Measurements from ENCODE around the gene CCNI.

Gene CCNI

DNA sequence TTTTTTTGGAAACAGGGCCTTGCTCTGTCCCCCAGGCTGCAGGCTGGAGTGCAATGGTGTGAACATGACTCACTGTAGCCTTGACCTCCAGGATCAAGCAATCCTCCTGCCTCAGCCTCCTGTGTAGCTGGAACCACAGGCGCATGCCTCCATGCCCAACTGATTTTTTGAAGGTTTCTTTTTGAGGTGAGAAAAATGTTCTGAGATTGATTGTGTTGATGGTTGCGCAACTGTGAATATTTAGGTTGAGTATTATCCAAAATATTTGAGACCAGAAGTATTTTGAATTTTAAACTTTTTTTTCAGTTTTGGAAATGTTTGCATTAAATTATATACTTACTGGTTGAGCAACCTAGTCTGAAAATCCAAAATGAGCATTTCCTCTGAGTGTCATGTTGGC is 2.6 kb upstream of the CCNI start:
- H3K4me3 ChIP-seq (ENCODE audit: low read depth, low read length) = no peak overlapping the region
- TF ChIP-seq, protein P1, sequence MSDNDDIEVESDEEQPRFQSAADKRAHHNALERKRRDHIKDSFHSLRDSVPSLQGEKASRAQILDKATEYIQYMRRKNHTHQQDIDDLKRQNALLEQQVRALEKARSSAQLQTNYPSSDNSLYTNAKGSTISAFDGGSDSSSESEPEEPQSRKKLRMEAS (IDR thresholded peaks at IDR 0.05; ENCODE audit: low read depth, low read length) = no peak
- TF ChIP-seq, protein P2, sequence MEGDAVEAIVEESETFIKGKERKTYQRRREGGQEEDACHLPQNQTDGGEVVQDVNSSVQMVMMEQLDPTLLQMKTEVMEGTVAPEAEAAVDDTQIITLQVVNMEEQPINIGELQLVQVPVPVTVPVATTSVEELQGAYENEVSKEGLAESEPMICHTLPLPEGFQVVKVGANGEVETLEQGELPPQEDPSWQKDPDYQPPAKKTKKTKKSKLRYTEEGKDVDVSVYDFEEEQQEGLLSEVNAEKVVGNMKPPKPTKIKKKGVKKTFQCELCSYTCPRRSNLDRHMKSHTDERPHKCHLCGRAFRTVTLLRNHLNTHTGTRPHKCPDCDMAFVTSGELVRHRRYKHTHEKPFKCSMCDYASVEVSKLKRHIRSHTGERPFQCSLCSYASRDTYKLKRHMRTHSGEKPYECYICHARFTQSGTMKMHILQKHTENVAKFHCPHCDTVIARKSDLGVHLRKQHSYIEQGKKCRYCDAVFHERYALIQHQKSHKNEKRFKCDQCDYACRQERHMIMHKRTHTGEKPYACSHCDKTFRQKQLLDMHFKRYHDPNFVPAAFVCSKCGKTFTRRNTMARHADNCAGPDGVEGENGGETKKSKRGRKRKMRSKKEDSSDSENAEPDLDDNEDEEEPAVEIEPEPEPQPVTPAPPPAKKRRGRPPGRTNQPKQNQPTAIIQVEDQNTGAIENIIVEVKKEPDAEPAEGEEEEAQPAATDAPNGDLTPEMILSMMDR (IDR thresholded peaks at IDR 0.05; ENCODE audit: low read depth, low read length) = no peak
- TF ChIP-seq POLR2A (IDR thresholded peaks at IDR 0.05; ENCODE audit: extremely low read depth, insufficient read length) = no peak
- TF ChIP-seq MYC (IDR thresholded peaks at IDR 0.05; ENCODE audit: low read depth, low read length) = no peak
- DNase-seq (ENCODE audit: low read depth) = no peak

DNA sequence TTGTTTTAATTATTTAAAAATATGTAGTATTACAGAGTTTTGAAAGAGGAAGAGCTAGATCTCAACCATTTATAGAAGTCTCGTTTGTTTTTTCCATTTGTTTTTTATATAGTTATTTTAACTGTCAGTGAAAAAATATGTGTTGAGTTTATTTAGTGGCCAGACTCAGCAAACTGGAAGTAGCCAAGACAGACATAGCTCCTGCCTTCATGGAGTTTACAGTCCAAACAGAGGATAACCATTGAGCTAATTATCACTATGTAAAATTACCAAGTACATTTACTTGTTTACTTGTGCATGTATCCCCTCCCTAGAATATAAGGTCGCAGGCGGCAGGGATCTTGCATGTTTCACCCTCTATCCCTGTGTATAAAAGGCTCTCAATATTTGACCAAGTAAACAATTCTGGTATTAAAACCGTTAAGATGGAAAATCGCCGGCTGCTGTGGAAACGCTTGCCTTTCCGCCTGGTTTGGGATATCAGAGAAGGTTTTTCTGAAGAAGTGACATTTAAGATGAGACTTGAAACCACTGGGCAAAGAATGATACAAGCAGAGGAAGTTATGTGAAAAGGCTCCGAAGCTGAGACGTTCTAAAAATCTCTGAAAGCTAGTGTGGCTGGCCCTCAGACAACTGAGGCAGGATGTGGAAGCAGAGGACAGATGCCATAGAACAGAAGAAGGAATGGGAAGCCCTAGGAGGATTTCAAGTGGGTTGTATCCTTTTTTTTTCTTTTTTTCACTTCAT is 1.3 kb upstream of the CCNI start:
- H3K4me3 ChIP-seq (ENCODE audit: low read depth, low read length) = peak overlapping the region; percentile 80
- no peak for TF ChIP-seq MYC (IDR thresholded peaks at IDR 0.05; ENCODE audit: low read depth, low read length)
- TF ChIP-seq POLR2A (IDR thresholded peaks at IDR 0.05; ENCODE audit: extremely low read depth, insufficient read length) = no peak
- TF ChIP-seq, protein P2 (IDR thresholded peaks at IDR 0.05; ENCODE audit: low read depth, low read length) = no peak
- TF ChIP-seq, protein P1 (IDR thresholded peaks at IDR 0.05; ENCODE audit: low read depth, low read length) = no peak
- DNase-seq (ENCODE audit: low read depth) = peak; percentile 15

DNA sequence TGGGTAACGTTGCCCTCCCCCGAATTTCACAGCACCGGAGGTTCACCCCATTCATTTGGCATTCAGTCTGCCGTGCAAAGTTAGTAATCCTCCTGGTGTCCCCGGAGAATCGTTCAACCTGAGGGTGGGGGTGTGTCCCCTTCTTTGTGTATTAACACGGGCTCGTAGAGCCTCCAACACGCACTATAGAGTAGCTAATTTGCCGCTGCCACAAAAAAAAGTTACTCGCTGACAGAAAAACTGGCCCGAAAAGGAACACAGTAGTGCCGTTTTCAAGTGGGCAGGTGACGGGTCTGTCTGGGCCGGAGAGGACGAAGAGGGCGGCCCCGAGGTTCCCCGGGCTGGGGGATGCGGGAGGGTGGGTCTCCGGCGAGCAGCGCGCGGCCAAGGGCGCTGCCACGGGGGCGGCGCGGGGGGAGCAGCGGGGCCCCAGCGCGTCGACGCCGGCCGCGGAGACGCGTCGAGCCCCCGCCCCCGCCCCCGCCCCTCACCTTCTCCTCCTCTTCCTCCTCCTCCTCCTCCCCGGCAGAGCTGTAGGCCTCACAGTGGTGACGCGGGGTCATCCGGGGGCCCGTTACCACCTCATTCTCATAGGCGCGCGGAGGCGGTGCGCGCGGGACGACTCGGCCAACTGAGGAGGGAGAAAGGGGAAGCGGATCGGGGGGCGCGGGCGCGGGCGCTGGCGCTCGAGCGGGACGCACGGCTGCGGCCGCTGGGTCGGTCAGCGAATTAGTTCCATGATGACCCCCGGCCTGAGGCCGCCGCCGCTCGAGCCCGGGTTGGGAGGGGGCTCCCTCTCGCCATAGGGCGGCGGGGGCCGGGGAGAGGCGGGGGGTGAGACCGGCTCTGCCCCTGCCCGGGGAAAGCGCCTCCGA is 571 bp downstream of the CCNI start:
- DNase-seq (ENCODE audit: low read depth) = peak; percentile 92
- peak overlapping the region; percentile 80 for H3K4me3 ChIP-seq (ENCODE audit: low read depth, low read length)
- TF ChIP-seq POLR2A (IDR thresholded peaks at IDR 0.05; ENCODE audit: extremely low read depth, insufficient read length) = no peak
- TF ChIP-seq, protein P2 (IDR thresholded peaks at IDR 0.05; ENCODE audit: low read depth, low read length) = no peak
- TF ChIP-seq MYC (IDR thresholded peaks at IDR 0.05; ENCODE audit: low read depth, low read length) = no peak; the same call in 1 of the 2 replicates
- TF ChIP-seq, protein P1 (IDR thresholded peaks at IDR 0.05; ENCODE audit: low read depth, low read length) = no peak

DNA sequence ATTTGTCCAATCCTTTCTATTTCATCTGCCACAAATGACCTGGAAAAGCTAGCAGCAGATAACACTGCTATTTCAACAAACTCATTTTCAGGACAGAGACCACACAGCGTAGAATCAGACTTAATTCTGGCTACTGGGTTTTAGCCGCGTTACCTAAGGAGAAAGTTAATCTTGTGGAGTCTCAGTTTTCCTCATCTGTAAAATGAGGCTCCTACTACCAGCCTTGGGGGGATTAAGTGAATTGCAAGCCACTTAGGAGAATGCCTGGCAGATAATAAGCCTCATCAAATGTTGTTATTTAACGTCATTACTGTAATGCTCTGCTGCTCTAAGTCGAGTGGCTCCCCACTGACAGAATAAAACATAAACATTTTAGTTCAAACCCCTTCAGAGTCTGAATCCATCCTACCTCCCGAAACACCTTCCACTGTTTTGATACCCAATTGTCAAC is 1.4 kb downstream of the CCNI start:
- H3K4me3 ChIP-seq (ENCODE audit: low read depth, low read length) = peak overlapping the region; percentile 76
- DNase-seq (ENCODE audit: low read depth) = no peak
- TF ChIP-seq, protein P2 (IDR thresholded peaks at IDR 0.05; ENCODE audit: low read depth, low read length) = no peak
- TF ChIP-seq, protein P1 (IDR thresholded peaks at IDR 0.05; ENCODE audit: low read depth, low read length) = no peak
- TF ChIP-seq POLR2A (IDR thresholded peaks at IDR 0.05; ENCODE audit: extremely low read depth, insufficient read length) = no peak
- TF ChIP-seq MYC (IDR thresholded peaks at IDR 0.05; ENCODE audit: low read depth, low read length) = no peak

DNA sequence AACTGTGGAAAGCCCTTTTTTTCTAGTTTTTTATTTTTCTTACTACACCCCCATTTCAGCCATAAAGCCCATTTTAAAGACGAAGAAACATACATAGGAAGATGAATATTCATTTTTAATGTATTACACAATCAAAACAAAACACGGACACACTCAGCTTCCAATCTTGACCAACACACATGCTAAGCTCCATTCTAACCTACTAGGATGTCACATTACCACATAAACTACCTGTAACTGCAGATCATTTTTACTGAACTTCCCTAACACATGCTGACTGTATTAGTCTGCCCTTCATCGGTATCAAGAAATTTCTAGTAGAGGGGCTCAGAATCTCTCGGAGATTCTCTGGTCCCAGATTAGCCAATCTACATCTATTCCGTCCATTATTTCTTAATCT is 1.8 kb downstream of the CCNI start:
- TF ChIP-seq, protein P1 (IDR thresholded peaks at IDR 0.05; ENCODE audit: low read depth, low read length) = no peak
- TF ChIP-seq POLR2A (IDR thresholded peaks at IDR 0.05; ENCODE audit: extremely low read depth, insufficient read length) (no peak), MYC (IDR thresholded peaks at IDR 0.05; ENCODE audit: low read depth, low read length) (no peak)
- TF ChIP-seq, protein P2 (IDR thresholded peaks at IDR 0.05; ENCODE audit: low read depth, low read length) = no peak
- H3K4me3 ChIP-seq (ENCODE audit: low read depth, low read length) = peak overlapping the region; percentile 76
- peak; percentile 22 for DNase-seq (ENCODE audit: low read depth)

Data from NB4 (cell line).